K562 (cell line): Measurements from ENCODE around the gene BACE1.

Experiments used
- EZH2 ChIP-seq: IDR thresholded peaks from 2 replicates; pipeline ENCODE4 v1.6.1; 2012; ENCODE audit warnings: low read depth, mild to moderate bottlenecking, inconsistent platforms, low read length, borderline replicate concordance
- GATAD2B ChIP-seq: fragments of 450-650 bp; IDR thresholded peaks from 2 replicates; pipeline ENCODE4 v1.6.1; 2017; ENCODE audit warnings: mild to moderate bottlenecking, borderline replicate concordance
- HMG20B ChIP-seq: fragments of 250-450 bp; sonication (Bioruptor Pico); IDR thresholded peaks from 2 replicates; pipeline ENCODE4 v1.5.0; 2021; ENCODE audit warnings: mild to moderate bottlenecking
- HNRNPL ChIP-seq: fragments of 200-400 bp; formaldehyde crosslinking; IDR thresholded peaks from 2 replicates; pipeline ENCODE4 v1.6.1; 2017; ENCODE audit warnings: low read depth, mild to moderate bottlenecking, low read length
- HNRNPUL1 ChIP-seq: fragments of 200-400 bp; formaldehyde crosslinking; IDR thresholded peaks from 2 replicates; pipeline ENCODE4 v1.6.1; 2017; ENCODE audit warnings: low read length
- SMAD4 ChIP-seq: fragments of 250-450 bp; sonication (Bioruptor Pico); conservative IDR thresholded peaks from 2 replicates; pipeline ENCODE4 v1.8.0; 2021; ENCODE audit warnings: inconsistent platforms, mild to moderate bottlenecking, moderate library complexity
- TF ChIP-seq, protein P1 (sequence below), 3 experiments: IDR thresholded peaks in 2 of 3; conservative IDR thresholded peaks in 1 of 3; 2 replicates each; pipeline ENCODE4 v1.5.1; 2011 to 2012; ENCODE audit warnings: low read length in 3 of 3, mild to moderate bottlenecking in 3 of 3, control low read depth in 2 of 3, improper control_type of control experiment in 1 of 3, inconsistent platforms in 1 of 3, low read depth in 1 of 3, mixed read lengths in 1 of 3, moderate library complexity in 1 of 3; ENCODE audit not compliant: insufficient read depth in 2 of 3
- TF ChIP-seq, protein P2 (sequence below): fragments of 250-450 bp; sonication (Bioruptor Pico); IDR thresholded peaks from 2 replicates; pipeline ENCODE4 v1.8.0; 2021; ENCODE audit warnings: moderate library complexity, mild to moderate bottlenecking, inconsistent platforms
- TF ChIP-seq, protein P3 (sequence below): IDR thresholded peaks from 3 replicates; pipeline ENCODE4 v1.6.1; 2011; ENCODE audit warnings: borderline replicate concordance, mild to moderate bottlenecking; ENCODE audit not compliant: insufficient read length, insufficient read depth
- TF ChIP-seq, protein P4 (sequence below): sonication (generic); formaldehyde crosslinking; IDR thresholded peaks from 2 replicates; pipeline ENCODE4 v1.5.0; 2020; ENCODE audit warnings: missing genetic modification reagents
- TF ChIP-seq, protein P5 (sequence below): sonication (generic); formaldehyde crosslinking; IDR thresholded peaks from 2 replicates; pipeline ENCODE4 v1.9.0; 2022; ENCODE audit warnings: mild to moderate bottlenecking, missing genetic modification reagents
- TF ChIP-seq, protein P6 (sequence below): sonication (generic); formaldehyde crosslinking; IDR thresholded peaks from 2 replicates; pipeline ENCODE4 v1.8.1; 2022; ENCODE audit warnings: missing genetic modification reagents
- TF ChIP-seq, protein P7 (sequence below), 3 experiments: fragments of 200-800 bp in 1 of 3; fragments of 250-450 bp in 1 of 3; fragments of 450-650 bp in 1 of 3; sonication (Bioruptor Pico) in 1 of 3; sonication (Bioruptor generic) in 1 of 3; formaldehyde crosslinking in 1 of 3; IDR thresholded peaks; 2 replicates each; pipeline versions ENCODE4 v1.6.1 to v1.8.0; 2016 to 2022; ENCODE audit warnings: mild to moderate bottlenecking in 2 of 3, missing genetic modification characterization in 2 of 3, missing compliant biosample characterization in 1 of 3, moderate library complexity in 1 of 3

DNA sequence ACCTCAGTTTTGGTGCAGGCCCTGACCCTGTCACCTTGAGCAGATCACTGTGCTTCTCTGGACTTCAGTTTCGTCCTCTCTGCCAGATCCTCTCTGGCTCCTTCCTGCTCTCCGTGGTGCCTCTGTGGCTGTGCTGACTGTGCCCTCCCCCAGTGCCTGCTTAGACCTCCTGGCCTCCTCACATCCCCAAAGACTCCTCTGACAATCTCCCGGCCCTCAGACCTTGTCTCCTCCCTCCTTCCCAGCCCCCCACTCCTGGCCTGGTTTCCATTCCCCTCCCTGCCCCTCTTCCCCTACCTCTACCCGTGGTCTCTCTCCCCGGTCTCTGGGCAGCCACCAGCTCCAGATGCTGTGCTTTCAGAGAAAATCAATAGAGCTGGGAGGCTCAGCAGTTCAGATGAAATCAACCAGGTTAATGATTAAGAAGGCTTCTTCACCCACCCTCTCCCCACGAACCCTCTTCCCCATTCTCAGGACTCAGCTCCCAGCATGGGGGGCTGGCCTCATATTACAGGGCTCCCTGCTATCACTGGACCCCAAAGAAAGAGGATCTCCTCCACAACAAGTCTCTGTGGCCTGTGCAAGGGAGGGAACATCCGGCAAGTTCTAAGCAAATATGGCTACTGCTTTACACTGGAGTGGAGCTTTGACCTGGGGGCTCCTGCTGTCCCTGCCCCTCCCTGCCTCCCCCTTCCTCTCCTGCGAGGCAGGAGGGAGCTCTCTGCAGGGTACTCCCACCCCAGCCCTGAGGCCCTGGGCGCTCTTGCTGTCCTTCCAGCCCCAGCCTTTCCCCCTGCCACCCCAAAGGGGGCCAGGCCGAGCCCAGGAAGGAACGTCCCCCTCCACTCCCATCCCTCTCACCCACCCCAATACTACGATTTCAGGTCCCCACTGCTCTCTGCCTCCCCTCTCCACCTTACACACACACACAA is 16.4 kb downstream of the BACE1 start:
- TF ChIP-seq HNRNPL (no peak), GATAD2B (no peak), SMAD4 (CRISPR knock-in tag) (no peak), HMG20B (CRISPR knock-in tag) (no peak), HNRNPUL1 (no peak), EZH2 (no peak)
- TF ChIP-seq, protein P1, sequence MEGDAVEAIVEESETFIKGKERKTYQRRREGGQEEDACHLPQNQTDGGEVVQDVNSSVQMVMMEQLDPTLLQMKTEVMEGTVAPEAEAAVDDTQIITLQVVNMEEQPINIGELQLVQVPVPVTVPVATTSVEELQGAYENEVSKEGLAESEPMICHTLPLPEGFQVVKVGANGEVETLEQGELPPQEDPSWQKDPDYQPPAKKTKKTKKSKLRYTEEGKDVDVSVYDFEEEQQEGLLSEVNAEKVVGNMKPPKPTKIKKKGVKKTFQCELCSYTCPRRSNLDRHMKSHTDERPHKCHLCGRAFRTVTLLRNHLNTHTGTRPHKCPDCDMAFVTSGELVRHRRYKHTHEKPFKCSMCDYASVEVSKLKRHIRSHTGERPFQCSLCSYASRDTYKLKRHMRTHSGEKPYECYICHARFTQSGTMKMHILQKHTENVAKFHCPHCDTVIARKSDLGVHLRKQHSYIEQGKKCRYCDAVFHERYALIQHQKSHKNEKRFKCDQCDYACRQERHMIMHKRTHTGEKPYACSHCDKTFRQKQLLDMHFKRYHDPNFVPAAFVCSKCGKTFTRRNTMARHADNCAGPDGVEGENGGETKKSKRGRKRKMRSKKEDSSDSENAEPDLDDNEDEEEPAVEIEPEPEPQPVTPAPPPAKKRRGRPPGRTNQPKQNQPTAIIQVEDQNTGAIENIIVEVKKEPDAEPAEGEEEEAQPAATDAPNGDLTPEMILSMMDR (IDR thresholded peaks at IDR 0.05 in 2 of 3, conservative IDR thresholded peaks at IDR 0.05 in 1 of 3; ENCODE audit: insufficient read depth in 2 of 3, low read depth in 1 of 3, low read length in 3 of 3), result no peak
- TF ChIP-seq, protein P2, sequence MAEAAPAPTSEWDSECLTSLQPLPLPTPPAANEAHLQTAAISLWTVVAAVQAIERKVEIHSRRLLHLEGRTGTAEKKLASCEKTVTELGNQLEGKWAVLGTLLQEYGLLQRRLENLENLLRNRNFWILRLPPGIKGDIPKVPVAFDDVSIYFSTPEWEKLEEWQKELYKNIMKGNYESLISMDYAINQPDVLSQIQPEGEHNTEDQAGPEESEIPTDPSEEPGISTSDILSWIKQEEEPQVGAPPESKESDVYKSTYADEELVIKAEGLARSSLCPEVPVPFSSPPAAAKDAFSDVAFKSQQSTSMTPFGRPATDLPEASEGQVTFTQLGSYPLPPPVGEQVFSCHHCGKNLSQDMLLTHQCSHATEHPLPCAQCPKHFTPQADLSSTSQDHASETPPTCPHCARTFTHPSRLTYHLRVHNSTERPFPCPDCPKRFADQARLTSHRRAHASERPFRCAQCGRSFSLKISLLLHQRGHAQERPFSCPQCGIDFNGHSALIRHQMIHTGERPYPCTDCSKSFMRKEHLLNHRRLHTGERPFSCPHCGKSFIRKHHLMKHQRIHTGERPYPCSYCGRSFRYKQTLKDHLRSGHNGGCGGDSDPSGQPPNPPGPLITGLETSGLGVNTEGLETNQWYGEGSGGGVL (CRISPR knock-in tag), result no peak
- TF ChIP-seq, protein P3, sequence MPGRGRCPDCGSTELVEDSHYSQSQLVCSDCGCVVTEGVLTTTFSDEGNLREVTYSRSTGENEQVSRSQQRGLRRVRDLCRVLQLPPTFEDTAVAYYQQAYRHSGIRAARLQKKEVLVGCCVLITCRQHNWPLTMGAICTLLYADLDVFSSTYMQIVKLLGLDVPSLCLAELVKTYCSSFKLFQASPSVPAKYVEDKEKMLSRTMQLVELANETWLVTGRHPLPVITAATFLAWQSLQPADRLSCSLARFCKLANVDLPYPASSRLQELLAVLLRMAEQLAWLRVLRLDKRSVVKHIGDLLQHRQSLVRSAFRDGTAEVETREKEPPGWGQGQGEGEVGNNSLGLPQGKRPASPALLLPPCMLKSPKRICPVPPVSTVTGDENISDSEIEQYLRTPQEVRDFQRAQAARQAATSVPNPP, result no peak
- TF ChIP-seq, protein P4, sequence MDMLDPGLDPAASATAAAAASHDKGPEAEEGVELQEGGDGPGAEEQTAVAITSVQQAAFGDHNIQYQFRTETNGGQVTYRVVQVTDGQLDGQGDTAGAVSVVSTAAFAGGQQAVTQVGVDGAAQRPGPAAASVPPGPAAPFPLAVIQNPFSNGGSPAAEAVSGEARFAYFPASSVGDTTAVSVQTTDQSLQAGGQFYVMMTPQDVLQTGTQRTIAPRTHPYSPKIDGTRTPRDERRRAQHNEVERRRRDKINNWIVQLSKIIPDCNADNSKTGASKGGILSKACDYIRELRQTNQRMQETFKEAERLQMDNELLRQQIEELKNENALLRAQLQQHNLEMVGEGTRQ (CRISPR knock-in tag), result no peak
- TF ChIP-seq, protein P5, sequence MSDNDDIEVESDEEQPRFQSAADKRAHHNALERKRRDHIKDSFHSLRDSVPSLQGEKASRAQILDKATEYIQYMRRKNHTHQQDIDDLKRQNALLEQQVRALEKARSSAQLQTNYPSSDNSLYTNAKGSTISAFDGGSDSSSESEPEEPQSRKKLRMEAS (CRISPR knock-in tag), result no peak
- TF ChIP-seq, protein P6, sequence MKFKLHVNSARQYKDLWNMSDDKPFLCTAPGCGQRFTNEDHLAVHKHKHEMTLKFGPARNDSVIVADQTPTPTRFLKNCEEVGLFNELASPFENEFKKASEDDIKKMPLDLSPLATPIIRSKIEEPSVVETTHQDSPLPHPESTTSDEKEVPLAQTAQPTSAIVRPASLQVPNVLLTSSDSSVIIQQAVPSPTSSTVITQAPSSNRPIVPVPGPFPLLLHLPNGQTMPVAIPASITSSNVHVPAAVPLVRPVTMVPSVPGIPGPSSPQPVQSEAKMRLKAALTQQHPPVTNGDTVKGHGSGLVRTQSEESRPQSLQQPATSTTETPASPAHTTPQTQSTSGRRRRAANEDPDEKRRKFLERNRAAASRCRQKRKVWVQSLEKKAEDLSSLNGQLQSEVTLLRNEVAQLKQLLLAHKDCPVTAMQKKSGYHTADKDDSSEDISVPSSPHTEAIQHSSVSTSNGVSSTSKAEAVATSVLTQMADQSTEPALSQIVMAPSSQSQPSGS (CRISPR knock-in tag), result no peak
- TF ChIP-seq, protein P7, sequence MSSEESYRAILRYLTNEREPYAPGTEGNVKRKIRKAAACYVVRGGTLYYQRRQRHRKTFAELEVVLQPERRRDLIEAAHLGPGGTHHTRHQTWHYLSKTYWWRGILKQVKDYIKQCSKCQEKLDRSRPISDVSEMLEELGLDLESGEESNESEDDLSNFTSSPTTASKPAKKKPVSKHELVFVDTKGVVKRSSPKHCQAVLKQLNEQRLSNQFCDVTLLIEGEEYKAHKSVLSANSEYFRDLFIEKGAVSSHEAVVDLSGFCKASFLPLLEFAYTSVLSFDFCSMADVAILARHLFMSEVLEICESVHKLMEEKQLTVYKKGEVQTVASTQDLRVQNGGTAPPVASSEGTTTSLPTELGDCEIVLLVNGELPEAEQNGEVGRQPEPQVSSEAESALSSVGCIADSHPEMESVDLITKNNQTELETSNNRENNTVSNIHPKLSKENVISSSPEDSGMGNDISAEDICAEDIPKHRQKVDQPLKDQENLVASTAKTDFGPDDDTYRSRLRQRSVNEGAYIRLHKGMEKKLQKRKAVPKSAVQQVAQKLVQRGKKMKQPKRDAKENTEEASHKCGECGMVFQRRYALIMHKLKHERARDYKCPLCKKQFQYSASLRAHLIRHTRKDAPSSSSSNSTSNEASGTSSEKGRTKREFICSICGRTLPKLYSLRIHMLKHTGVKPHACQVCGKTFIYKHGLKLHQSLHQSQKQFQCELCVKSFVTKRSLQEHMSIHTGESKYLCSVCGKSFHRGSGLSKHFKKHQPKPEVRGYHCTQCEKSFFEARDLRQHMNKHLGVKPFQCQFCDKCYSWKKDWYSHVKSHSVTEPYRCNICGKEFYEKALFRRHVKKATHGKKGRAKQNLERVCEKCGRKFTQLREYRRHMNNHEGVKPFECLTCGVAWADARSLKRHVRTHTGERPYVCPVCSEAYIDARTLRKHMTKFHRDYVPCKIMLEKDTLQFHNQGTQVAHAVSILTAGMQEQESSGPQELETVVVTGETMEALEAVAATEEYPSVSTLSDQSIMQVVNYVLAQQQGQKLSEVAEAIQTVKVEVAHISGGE (CRISPR knock-in tag; IDR thresholded peaks at IDR 0.05), result no peak
